ENCODE results near the gene RPS6KC1. TPM values are rescaled to one million over a fixed set of nuclear protein-coding genes. Genes with fewer than 3 reads are reported as not detected.

The RPS6KC1 gene
- total RNA-seq, 2 experiments from 2014 or later, result 9.4 to 10.7 TPM

GRCh38 chr1:213054142-213054541 is 3.1 kb downstream of the RPS6KC1 start:
- Histone ChIP-seq H3K27ac (ENCODE audit: low read depth, low read length, poor library complexity, severe bottlenecking) (no peak overlapping the region), H3K9me3 (ENCODE audit: low read length) (peaks cover 17% of the 10 kb centered on the region; the same call in 1 of the 2 replicates), H3K4me2 (ENCODE audit: low read length) (no peak overlapping the region), H4K20me1 (ENCODE audit: insufficient read depth, low read length) (no peaks in the 10 kb centered on the region), H3K9me2 (ENCODE audit: insufficient read depth, low read length) (no peaks in the 10 kb centered on the region), H2AFZ (ENCODE audit: low read length) (no peak overlapping the region), H3K36me3 (ENCODE audit: insufficient read depth, low read length) (no peaks in the 10 kb centered on the region), H3K79me2 (ENCODE audit: insufficient read depth, low read depth, low read length) (no peaks in the 10 kb centered on the region), H3K4me3 (ENCODE audit: low read depth, low read length, poor library complexity, severe bottlenecking) (no peak overlapping the region), H3K4me1 (ENCODE audit: insufficient read depth, low read length, poor library complexity, severe bottlenecking) (peaks cover 12% of the 10 kb centered on the region)
- POLR2A ChIA-PET, result no interaction called here
- no peak for DNase-seq (ENCODE audit: low spot score)
- BruUV-seq (replicated peaks), result no TSS peak
- intact Hi-C loops (cut with micrococcal nuclease; ENCODE audit: unreplicated experiment), result no loop called here
- no peak for TF ChIP-seq EZH2phosphoT487 (IDR thresholded peaks at IDR 0.05; ENCODE audit: borderline replicate concordance, low read depth, low read length)
- CTCF ChIA-PET (ENCODE audit: unreplicated experiment), result no interaction called here

- BruUV-seq (replicated peaks), result no TSS peak
- Histone ChIP-seq H3K9me2 (ENCODE audit: insufficient read depth, low read length) (no peaks in the 10 kb centered on the region), H3K9me3 (ENCODE audit: low read length) (peaks cover 16% of the 10 kb centered on the region; the same call in 1 of the 2 replicates), H3K36me3 (ENCODE audit: insufficient read depth, low read length) (no peaks in the 10 kb centered on the region), H2AFZ (ENCODE audit: low read length) (no peak overlapping the region), H3K4me1 (ENCODE audit: insufficient read depth, low read length, poor library complexity, severe bottlenecking) (peaks cover 12% of the 10 kb centered on the region), H3K4me2 (ENCODE audit: low read length) (no peak overlapping the region), H3K27ac (ENCODE audit: low read depth, low read length, poor library complexity, severe bottlenecking) (no peak overlapping the region), H3K4me3 (ENCODE audit: low read depth, low read length, poor library complexity, severe bottlenecking) (no peak overlapping the region), H4K20me1 (ENCODE audit: insufficient read depth, low read length) (no peaks in the 10 kb centered on the region), H3K79me2 (ENCODE audit: insufficient read depth, low read depth, low read length) (no peaks in the 10 kb centered on the region)
- TF ChIP-seq CTCF (conservative IDR thresholded peaks at IDR 0.05; ENCODE audit: low read length) (no peak), EZH2phosphoT487 (IDR thresholded peaks at IDR 0.05; ENCODE audit: borderline replicate concordance, low read depth, low read length) (no peak)
- ChIA-PET CTCF (ENCODE audit: unreplicated experiment) (no interaction called here), POLR2A (interaction anchor here (0.6 to 1.1 kb wide), 2 partner anchors 22 to 1571 kb away, joined by 5 read pairs; no protein-coding TSS in a partner anchor)
- no peak for DNase-seq (ENCODE audit: low spot score)
- intact Hi-C loops (cut with micrococcal nuclease; ENCODE audit: unreplicated experiment), result no loop called here
Observed at GRCh38 chr1:213054733-213055591, 3.9 kb downstream of the RPS6KC1 start.

- TF ChIP-seq EZH2phosphoT487 (IDR thresholded peaks at IDR 0.05; ENCODE audit: borderline replicate concordance, low read depth, low read length) (no peak), CTCF (conservative IDR thresholded peaks at IDR 0.05; ENCODE audit: low read length) (no peak)
- intact Hi-C loops (cut with micrococcal nuclease; ENCODE audit: unreplicated experiment), result no loop called here
- H3K27ac ChIP-seq (ENCODE audit: low read depth, low read length, poor library complexity, severe bottlenecking), result no peak overlapping the region
- no peak overlapping the region for H3K4me3 ChIP-seq (ENCODE audit: low read depth, low read length, poor library complexity, severe bottlenecking)
- POLR2A ChIA-PET, result interaction anchor here (1.1 kb wide), 1 partner anchor 23 kb away, joined by 5 read pairs; no protein-coding TSS in a partner anchor
- peaks cover 8% of the 10 kb centered on the region; the same call in 1 of the 2 replicates for H3K9me3 ChIP-seq (ENCODE audit: low read length)
- no TSS peak for BruUV-seq (replicated peaks)
- no peaks in the 10 kb centered on the region for H3K79me2 ChIP-seq (ENCODE audit: insufficient read depth, low read depth, low read length)
- H3K9me2 ChIP-seq (ENCODE audit: insufficient read depth, low read length), result no peaks in the 10 kb centered on the region
- H2AFZ ChIP-seq (ENCODE audit: low read length), result no peak overlapping the region
- no peak overlapping the region for H3K4me2 ChIP-seq (ENCODE audit: low read length)
- CTCF ChIA-PET (ENCODE audit: unreplicated experiment), result no interaction called here
- no peaks in the 10 kb centered on the region for H4K20me1 ChIP-seq (ENCODE audit: insufficient read depth, low read length)
- H3K36me3 ChIP-seq (ENCODE audit: insufficient read depth, low read length), result no peaks in the 10 kb centered on the region
- H3K4me1 ChIP-seq (ENCODE audit: insufficient read depth, low read length, poor library complexity, severe bottlenecking), result peaks cover 9% of the 10 kb centered on the region
- DNase-seq (ENCODE audit: low spot score), result no peak
Observed at GRCh38 chr1:213055767-213056166, 4.7 kb downstream of the RPS6KC1 start.
